ENCODE results near the gene CLEC3B. TPM values are rescaled to one million over a fixed set of nuclear protein-coding genes. Genes with fewer than 3 reads are reported as not detected.
A peak's percentile ranks its signal among the peaks of the same experiment; 100 is the strongest.

CLEC3B gene
- total RNA-seq, 1 donor from 2014 or later, result not detected

DNA sequence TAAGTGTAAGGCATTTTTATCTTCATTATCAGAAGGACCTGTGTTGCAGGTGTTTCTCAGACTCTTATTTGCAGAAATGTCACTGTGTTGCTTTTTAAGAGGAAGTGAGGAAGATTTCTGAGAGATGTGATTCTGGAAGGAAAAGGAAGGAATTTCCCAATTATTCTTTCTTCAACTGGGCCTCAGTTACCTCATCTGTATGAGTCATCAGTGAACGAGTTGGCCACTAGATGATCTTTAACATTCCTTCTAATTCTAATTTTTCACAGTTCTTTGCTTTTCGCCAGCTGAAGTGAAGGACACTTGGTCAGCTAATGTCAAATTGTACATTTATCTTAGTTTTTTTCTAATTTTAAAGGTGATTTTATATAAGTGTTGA is 28.9 kb downstream of the CLEC3B start:
- Mint-ChIP-seq H3K4me1 (peaks cover 7% of the 10 kb centered on the region), H3K27ac (ENCODE audit: unreplicated experiment) (no peak overlapping the region), H3K9me3 (no peaks in the 10 kb centered on the region), H3K4me3 (no peak overlapping the region), H3K36me3 (ENCODE audit: low read depth) (no peaks in the 10 kb centered on the region), H3K27me3 (ENCODE audit: low read depth) (peaks cover 2% of the 10 kb centered on the region)
- TF ChIP-seq CTCF (conservative IDR thresholded peaks at IDR 0.05), result no peak
- DNase-seq (ENCODE audit: low read depth, low spot score), result no peak

DNA sequence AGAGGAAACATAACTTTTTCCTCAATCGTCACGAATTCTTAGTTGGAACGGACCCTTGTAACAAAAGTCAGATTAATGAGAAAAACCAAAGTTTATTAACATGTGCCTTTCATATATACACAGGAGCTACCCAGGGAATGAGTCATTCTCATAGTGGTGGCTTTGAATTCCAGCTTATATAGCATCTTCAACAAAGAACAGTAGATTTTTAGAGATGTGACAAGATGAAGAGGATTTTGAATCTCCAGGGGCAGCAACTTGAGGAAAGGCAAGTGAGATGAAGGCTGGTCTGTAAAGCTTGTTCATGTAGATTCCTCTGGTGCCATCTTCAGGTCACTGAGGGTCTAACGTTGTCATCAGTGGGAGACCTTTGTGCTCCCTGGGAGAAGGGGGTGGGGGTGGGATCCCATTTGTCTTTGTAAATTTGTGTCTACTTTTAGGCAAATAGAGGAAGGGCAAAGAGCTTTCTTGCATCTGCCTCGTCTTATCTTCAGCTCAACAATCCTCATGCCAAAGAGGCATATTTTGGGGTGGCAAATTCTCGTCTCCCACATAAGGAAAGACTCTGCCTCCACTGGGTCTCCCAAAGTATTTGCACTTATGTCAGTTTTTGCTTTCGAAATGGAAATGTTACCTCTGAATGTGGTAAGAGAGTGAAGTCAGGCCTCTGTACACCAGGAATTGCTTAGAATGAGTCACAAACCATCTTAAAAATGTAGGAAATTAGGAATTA is 29.5 kb downstream of the CLEC3B start:
- Mint-ChIP-seq H3K4me1 (peaks cover 13% of the 10 kb centered on the region), H3K36me3 (ENCODE audit: low read depth) (no peaks in the 10 kb centered on the region), H3K4me3 (no peak overlapping the region), H3K27ac (ENCODE audit: unreplicated experiment) (no peak overlapping the region), H3K27me3 (ENCODE audit: low read depth) (no peaks in the 10 kb centered on the region), H3K9me3 (no peaks in the 10 kb centered on the region)
- DNase-seq (ENCODE audit: low read depth, low spot score), result no peak
- peak; percentile 16 for TF ChIP-seq CTCF (conservative IDR thresholded peaks at IDR 0.05)

GRCh38 chr3:45056608-45057301 is 30.7 kb downstream of the CLEC3B start:
- Mint-ChIP-seq H3K9me3 (no peaks in the 10 kb centered on the region), H3K4me3 (no peak overlapping the region), H3K4me1 (peaks cover 17% of the 10 kb centered on the region), H3K27ac (ENCODE audit: unreplicated experiment) (no peak overlapping the region), H3K36me3 (ENCODE audit: low read depth) (no peaks in the 10 kb centered on the region), H3K27me3 (ENCODE audit: low read depth) (no peaks in the 10 kb centered on the region)
- TF ChIP-seq CTCF (conservative IDR thresholded peaks at IDR 0.05), result no peak
- no peak for DNase-seq (ENCODE audit: low read depth, low spot score)

DNA sequence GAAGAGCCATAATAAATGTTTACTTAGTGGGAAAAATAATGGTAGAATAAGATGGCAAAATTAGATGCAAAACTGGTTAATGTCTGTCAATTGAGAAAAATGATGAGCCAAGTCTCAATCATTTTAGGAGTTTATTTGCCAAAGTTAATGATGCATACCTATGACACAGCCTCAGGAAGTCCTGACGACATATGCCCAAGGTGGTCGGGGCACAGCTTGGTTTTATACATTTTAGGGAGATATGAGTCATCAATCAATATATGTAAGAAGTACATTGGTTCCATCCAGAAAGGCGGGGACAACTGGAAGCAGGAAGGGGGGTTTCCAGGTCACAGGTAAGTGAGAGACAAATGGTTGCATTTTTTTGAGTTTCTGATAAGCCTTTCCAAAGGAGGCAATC is 31.5 kb downstream of the CLEC3B start:
- Mint-ChIP-seq H3K36me3 (ENCODE audit: low read depth) (no peaks in the 10 kb centered on the region), H3K27ac (ENCODE audit: unreplicated experiment) (no peak overlapping the region), H3K4me1 (peaks cover 17% of the 10 kb centered on the region), H3K9me3 (no peaks in the 10 kb centered on the region), H3K27me3 (ENCODE audit: low read depth) (no peaks in the 10 kb centered on the region), H3K4me3 (no peak overlapping the region)
- no peak for TF ChIP-seq CTCF (conservative IDR thresholded peaks at IDR 0.05)
- DNase-seq (ENCODE audit: low read depth, low spot score), result no peak

GRCh38 chr3:45059132-45059531 is 33.0 kb downstream of the CLEC3B start:
- Mint-ChIP-seq H3K27ac (ENCODE audit: unreplicated experiment) (no peak overlapping the region), H3K36me3 (ENCODE audit: low read depth) (no peaks in the 10 kb centered on the region), H3K9me3 (no peaks in the 10 kb centered on the region), H3K4me3 (no peak overlapping the region), H3K4me1 (peaks cover 17% of the 10 kb centered on the region), H3K27me3 (ENCODE audit: low read depth) (no peaks in the 10 kb centered on the region)
- TF ChIP-seq CTCF (conservative IDR thresholded peaks at IDR 0.05), result no peak
- no peak for DNase-seq (ENCODE audit: low read depth, low spot score)

Data from neural crest cell (in vitro differentiated cells).